Neuron (in vitro differentiated cells): Measurements from ENCODE around the gene CHN2.
"Not testable (repeated sequence)": the region's sequence is repeated elsewhere in the genome, so short reads cannot be mapped to it uniquely, and the experiment has no call there.

Source experiments
- H2AFZ ChIP-seq: one replicate; pipeline ENCODE4 v1.6.1; 2013; ENCODE audit warnings: low read depth, mild to moderate bottlenecking, inconsistent platforms, low read length, moderate library complexity
- H3K27me3 ChIP-seq: one replicate; pipeline ENCODE4 v1.6.1; 2013; ENCODE audit warnings: low read length; ENCODE audit not compliant: insufficient read depth
- H3K36me3 ChIP-seq: one replicate; pipeline ENCODE4 v1.6.1; 2013; ENCODE audit warnings: low read length; ENCODE audit not compliant: insufficient read depth
- H3K4me1 ChIP-seq: one replicate; pipeline ENCODE4 v1.6.1; 2013; ENCODE audit warnings: low read length; ENCODE audit not compliant: insufficient read depth
- H3K4me3 ChIP-seq: 2 replicates; pipeline ENCODE4 v1.5.1; 2013; ENCODE audit warnings: mild to moderate bottlenecking, low read length, moderate library complexity
- H3K9me3 ChIP-seq: one replicate; pipeline ENCODE4 v1.6.1; 2013; ENCODE audit warnings: low read length

CHN2 gene

DNA sequence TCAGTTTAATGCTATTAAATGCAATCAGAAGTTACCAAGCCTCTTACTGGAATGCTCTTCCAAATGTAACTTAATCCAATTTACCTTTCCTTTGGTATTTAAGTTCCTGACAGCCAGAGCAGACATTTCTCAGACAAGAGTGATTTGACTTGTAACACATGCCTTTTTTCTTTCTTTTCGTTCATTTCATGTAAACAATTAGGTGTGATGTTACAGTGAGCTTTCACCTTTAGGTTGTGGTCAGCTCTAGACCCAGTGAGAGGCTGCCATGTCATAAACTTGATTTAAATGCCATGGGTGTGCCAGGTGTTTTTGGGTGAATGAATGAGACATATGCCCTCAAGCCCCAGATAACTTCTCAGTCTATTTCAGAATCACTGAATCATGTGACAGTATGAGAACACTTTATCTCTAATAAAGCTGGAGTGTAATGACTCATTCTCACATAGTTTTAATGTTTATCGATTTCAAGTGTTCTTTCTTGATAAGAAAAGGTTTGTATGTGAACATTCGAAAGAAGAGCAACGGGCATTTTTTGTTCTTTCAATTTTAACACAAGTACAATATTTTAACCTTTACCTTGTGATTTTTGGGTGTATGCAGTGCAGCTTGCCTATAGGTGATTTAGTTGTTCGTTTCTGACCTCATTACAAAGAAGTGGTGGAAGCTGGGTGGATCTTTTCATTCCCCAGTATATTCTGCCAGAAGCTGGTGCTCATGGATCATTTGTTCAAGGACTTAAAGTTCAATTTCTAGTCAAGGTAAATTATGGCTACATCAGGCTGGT lies 61.5 kb downstream of the CHN2 start:
- H3K9me3 ChIP-seq, result no peaks in the 10 kb centered on the region
- no peaks in the 10 kb centered on the region for H3K4me1 ChIP-seq
- H3K27me3 ChIP-seq, result no peaks in the 10 kb centered on the region

DNA sequence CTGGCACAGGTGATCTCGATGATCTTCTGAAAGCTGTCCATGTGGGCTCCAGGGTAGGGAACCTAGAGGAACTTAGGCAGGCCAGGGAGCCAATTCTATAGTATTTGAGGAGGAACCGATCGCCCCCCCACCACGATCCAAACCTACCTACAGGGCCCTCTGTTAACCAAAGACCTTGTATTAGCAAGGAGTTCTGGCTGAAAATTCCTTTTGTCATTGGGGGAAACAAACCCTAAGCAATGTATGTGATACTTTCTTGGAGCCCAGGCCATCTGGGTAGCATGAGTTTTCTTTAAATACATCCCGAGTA lies 62.1 kb downstream of the CHN2 start:
- Histone ChIP-seq H3K4me3 (no peak overlapping the region), H3K27me3 (no peaks in the 10 kb centered on the region), H2AFZ (no peak overlapping the region), H3K4me1 (no peaks in the 10 kb centered on the region), H3K9me3 (no peaks in the 10 kb centered on the region), H3K36me3 (no peaks in the 10 kb centered on the region)

More for the DNA sequence above, 61.5 kb downstream of the CHN2 start:
- Histone ChIP-seq H2AFZ (no peak overlapping the region), H3K4me3 (no peak overlapping the region), H3K36me3 (no peaks in the 10 kb centered on the region)

GRCh38 chr7:29258951-29259350 lies 64.4 kb downstream of the CHN2 start:
- Histone ChIP-seq H3K36me3 (no peaks in the 10 kb centered on the region), H3K4me1 (no peaks in the 10 kb centered on the region), H3K27me3 (no peaks in the 10 kb centered on the region), H3K4me3 (no peak overlapping the region), H2AFZ (no peak overlapping the region), H3K9me3 (no peaks in the 10 kb centered on the region)

DNA sequence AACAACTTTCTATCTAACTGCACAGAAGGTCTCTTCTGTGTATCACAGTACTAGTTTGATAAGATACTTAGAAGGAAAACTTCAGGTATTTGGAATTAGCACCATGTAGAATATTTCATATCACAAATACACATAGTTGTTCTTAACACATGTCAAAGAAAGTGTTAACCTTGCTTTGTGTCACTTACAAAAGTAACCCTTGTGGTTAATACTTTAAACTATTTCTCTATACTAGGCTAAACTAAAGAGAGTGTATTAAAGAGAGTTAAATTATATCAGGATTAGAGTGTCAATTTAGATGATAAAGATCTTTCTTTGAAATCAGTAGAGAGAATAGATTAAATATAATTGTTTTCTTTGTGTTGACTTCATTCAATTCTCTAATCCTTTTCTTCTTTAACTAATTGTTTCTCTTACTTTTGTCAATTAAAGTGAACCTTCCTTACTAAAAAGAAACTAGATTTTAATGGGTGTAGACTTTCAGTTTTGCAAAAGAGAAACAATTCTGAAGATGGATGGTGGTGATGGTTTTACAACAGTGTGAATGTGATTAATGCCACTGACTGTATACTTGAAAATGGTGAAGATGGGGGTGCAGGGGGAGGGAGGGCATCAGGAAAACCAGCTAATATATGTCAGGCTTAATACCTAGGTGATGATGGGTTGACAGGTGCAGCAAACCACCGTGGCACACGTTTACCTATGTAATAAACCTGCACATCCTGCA lies 67.8 kb downstream of the CHN2 start:
- H3K36me3 ChIP-seq, result no peaks in the 10 kb centered on the region
- no peaks in the 10 kb centered on the region for H3K4me1 ChIP-seq
- H3K4me3 ChIP-seq, result no peak overlapping the region
- no peaks in the 10 kb centered on the region for H3K27me3 ChIP-seq
- H2AFZ ChIP-seq, result no peak overlapping the region
- no peaks in the 10 kb centered on the region for H3K9me3 ChIP-seq

DNA sequence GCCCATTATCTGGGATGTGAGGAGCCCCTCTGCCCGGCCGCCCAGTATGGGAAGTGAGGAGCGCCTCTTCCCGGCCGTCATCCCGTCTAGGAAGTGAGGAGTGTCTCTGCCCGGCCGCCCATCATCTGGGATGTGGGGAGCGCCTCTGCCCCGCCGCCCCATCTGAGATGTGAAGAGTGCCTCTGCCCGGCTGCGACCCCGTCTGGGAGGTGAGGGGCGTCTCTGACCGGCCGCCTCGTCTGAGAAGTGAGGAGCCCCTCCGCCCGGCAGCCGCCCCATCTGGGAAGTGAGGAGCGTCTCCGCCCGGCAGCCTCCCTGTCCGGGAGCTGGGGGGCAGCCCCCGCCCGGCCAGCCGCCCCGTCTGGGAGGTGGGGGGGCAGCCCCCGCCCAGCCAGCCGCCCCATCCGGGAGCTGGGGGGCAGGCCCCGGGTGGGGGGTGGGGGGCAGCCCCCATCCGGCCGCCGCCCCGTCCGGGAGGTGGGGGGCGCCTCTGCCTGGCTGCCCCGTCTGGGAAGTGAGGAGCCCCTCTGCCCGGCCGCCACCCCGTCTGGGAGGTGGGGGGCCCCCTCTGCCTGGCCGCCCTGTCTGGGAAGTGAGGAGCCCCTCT lies 69.1 kb downstream of the CHN2 start:
- H3K4me1 ChIP-seq, H3K27me3 ChIP-seq, H2AFZ ChIP-seq, H3K4me3 ChIP-seq, H3K9me3 ChIP-seq, H3K36me3 ChIP-seq: not testable (repeated sequence)

GRCh38 chr7:29265208-29265923 lies 70.8 kb downstream of the CHN2 start:
- Histone ChIP-seq H3K4me1 (no peaks in the 10 kb centered on the region), H3K36me3 (no peaks in the 10 kb centered on the region), H3K9me3 (no peaks in the 10 kb centered on the region), H2AFZ (no peak overlapping the region), H3K4me3 (no peak overlapping the region), H3K27me3 (no peaks in the 10 kb centered on the region)

- no peaks in the 10 kb centered on the region for H3K9me3 ChIP-seq
- no peak overlapping the region for H3K4me3 ChIP-seq
- H3K36me3 ChIP-seq, result no peaks in the 10 kb centered on the region
- H3K4me1 ChIP-seq, result no peaks in the 10 kb centered on the region
- no peaks in the 10 kb centered on the region for H3K27me3 ChIP-seq
- H2AFZ ChIP-seq, result no peak overlapping the region
These were observed 75.4 kb downstream of the CHN2 start for GRCh38 chr7:29269935-29270334.

- Histone ChIP-seq H3K36me3 (no peaks in the 10 kb centered on the region), H2AFZ (no peak overlapping the region), H3K4me1 (no peaks in the 10 kb centered on the region), H3K27me3 (no peaks in the 10 kb centered on the region), H3K4me3 (no peak overlapping the region), H3K9me3 (no peaks in the 10 kb centered on the region)
These were observed 76.2 kb downstream of the CHN2 start for GRCh38 chr7:29270594-29271318.

- H3K4me3 ChIP-seq, result no peak overlapping the region
These were observed 76.7 kb downstream of the CHN2 start for GRCh38 chr7:29271319-29271658.

DNA sequence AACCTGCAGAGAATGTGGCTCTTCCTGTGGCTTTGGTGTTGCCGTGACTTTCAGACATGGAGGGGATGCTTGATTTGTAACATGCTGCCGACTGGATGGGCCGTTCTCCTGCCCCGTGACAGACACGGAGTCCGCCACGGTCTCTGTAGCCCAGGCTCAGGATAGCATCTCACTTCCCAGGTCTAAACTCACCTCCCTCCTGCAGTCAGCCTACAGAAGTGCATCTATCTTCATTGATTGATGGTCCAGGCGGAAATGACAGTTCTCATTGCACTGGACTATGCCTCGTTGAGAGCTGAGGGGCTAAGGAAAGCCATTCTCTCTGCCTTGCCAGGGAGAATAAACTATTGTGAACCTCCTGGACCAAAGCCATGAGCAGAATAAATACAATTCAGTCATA lies 77.5 kb downstream of the CHN2 start:
- Histone ChIP-seq H2AFZ (no peak overlapping the region), H3K9me3 (no peaks in the 10 kb centered on the region), H3K36me3 (no peaks in the 10 kb centered on the region), H3K4me1 (no peaks in the 10 kb centered on the region), H3K27me3 (no peaks in the 10 kb centered on the region), H3K4me3 (no peak overlapping the region)

More at GRCh38 chr7:29271319-29271658, 76.7 kb downstream of the CHN2 start:
- no peaks in the 10 kb centered on the region for H3K9me3 ChIP-seq
- no peak overlapping the region for H2AFZ ChIP-seq
- H3K27me3 ChIP-seq, result no peaks in the 10 kb centered on the region
- no peaks in the 10 kb centered on the region for H3K4me1 ChIP-seq
- no peaks in the 10 kb centered on the region for H3K36me3 ChIP-seq

DNA sequence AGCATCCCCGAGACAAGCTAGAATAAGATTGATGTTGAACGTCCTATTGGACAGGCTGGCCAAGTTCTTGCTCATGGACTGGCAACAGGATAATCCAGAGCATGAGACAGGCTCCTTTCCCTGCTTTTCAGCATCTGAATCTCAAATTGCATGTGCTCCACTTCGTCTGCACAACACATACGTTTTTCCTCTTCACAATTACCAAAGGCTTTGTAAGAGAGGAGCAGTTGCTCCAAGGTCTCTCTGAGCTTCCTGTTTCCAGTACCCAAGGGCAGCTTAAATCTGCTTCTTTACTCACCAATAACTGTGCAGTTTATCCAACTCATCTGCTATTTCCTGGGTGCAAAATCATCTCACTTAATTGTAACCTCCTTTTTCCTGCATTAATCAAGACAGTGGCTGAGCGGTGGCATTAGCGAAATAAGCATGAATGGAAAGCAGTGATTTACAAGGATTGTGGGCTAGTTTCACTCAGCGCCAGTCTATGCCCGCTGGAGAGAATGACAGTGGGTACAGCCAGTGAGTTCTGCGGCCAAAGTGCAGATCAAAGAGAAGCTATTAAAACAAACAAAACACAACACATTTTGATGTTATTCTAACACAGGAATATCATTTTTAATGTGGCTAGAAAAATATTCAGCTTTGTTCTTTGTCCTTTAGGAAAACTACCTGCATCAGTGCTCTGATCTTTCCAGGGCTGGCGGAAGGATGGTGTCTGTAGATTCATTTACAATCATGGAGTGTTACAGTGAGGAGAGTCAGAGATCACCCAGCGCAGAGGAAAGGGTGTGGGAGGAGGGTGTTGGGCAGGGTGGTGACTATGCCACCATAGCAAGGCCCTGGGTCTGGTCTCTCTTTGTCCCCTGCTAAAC lies 79.8 kb downstream of the CHN2 start:
- H3K4me3 ChIP-seq, result no peak overlapping the region
- H3K9me3 ChIP-seq, result no peaks in the 10 kb centered on the region
- no peaks in the 10 kb centered on the region for H3K4me1 ChIP-seq
- H3K36me3 ChIP-seq, result no peaks in the 10 kb centered on the region
- H2AFZ ChIP-seq, result no peak overlapping the region
- no peaks in the 10 kb centered on the region for H3K27me3 ChIP-seq

DNA sequence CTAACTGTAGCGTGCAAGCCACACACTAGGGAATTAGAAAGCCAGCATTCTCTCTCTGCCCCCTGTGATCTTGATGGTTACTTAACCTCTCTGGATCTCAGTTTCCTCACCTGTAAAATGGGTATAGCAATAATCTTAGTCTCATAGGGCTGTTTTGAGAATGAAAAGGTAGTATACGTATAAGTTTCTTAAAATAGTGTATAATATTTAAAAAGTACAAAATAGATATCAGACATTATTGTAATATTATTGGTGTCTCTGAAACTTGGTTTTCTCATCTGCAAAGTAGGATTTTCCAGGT lies 80.4 kb downstream of the CHN2 start:
- no peak overlapping the region for H3K4me3 ChIP-seq
- H3K4me1 ChIP-seq, result no peaks in the 10 kb centered on the region
- no peak overlapping the region for H2AFZ ChIP-seq
- no peaks in the 10 kb centered on the region for H3K36me3 ChIP-seq
- no peaks in the 10 kb centered on the region for H3K27me3 ChIP-seq
- H3K9me3 ChIP-seq, result no peaks in the 10 kb centered on the region
